Adipocyte (in vitro differentiated cells): ENCODE measurements around the gene QRFP.
"Not testable (repeated sequence)": the region's sequence is repeated elsewhere in the genome, so short reads cannot be mapped to it uniquely, and the experiment has no call there.

Experiments used
- DNase-seq: peaks from one replicate; pipeline ENCODE4 v3.0.0-alpha.2; 2015; ENCODE audit warnings: low read depth
- H3K27me3 ChIP-seq: replicated peaks from 2 replicates; pipeline ENCODE4 v1.7.0; 2013; ENCODE audit warnings: mild to moderate bottlenecking, low read length, moderate library complexity; ENCODE audit not compliant: control insufficient read depth, insufficient read depth
- H3K36me3 ChIP-seq: 2 replicates; pipeline ENCODE4 v1.7.0; 2013; ENCODE audit warnings: low read length, mild to moderate bottlenecking, moderate library complexity; ENCODE audit not compliant: control insufficient read depth, insufficient read depth, severe bottlenecking
- H3K4me1 ChIP-seq: 2 replicates; pipeline ENCODE4 v1.7.0; 2013; ENCODE audit warnings: mild to moderate bottlenecking, low read length, moderate library complexity; ENCODE audit not compliant: control insufficient read depth, insufficient read depth
- H3K4me3 ChIP-seq: 2 replicates; pipeline ENCODE4 v1.7.0; 2013; ENCODE audit warnings: mild to moderate bottlenecking, low read length, moderate library complexity
- H3K9ac ChIP-seq: 2 replicates; pipeline ENCODE4 v1.7.0; 2013; ENCODE audit warnings: mild to moderate bottlenecking, low read length, moderate library complexity
- H3K9me3 ChIP-seq: 2 replicates; pipeline ENCODE4 v1.7.0; 2013; ENCODE audit warnings: mild to moderate bottlenecking, low read length, moderate library complexity; ENCODE audit not compliant: control insufficient read depth

The QRFP gene

GRCh38 chr9:130917168-130917960 is 20.8 kb upstream of the QRFP start:
- Histone ChIP-seq H3K9ac (no peak overlapping the region), H3K4me1 (peaks cover 9% of the 10 kb centered on the region), H3K4me3 (no peak overlapping the region), H3K27me3 (peaks cover 34% of the 10 kb centered on the region), H3K36me3 (no peaks in the 10 kb centered on the region), H3K9me3 (no peaks in the 10 kb centered on the region)
- DNase-seq: no peak

GRCh38 chr9:130915096-130915447 is 18.5 kb upstream of the QRFP start:
- Histone ChIP-seq H3K9me3 (no peaks in the 10 kb centered on the region), H3K4me3 (no peak overlapping the region), H3K36me3 (no peaks in the 10 kb centered on the region), H3K9ac (no peak overlapping the region), H3K27me3 (peaks cover 30% of the 10 kb centered on the region), H3K4me1 (peaks cover 9% of the 10 kb centered on the region)
- no peak for DNase-seq

- H3K27me3 ChIP-seq: peaks cover 27% of the 10 kb centered on the region
- no peaks in the 10 kb centered on the region for H3K9me3 ChIP-seq
- H3K9ac ChIP-seq: no peak overlapping the region
- H3K36me3 ChIP-seq: no peaks in the 10 kb centered on the region
- H3K4me3 ChIP-seq: no peak overlapping the region
- H3K4me1 ChIP-seq: peaks cover 9% of the 10 kb centered on the region
- no peak for DNase-seq
These were observed 17.9 kb upstream of the QRFP start for GRCh38 chr9:130914417-130915095.

DNA sequence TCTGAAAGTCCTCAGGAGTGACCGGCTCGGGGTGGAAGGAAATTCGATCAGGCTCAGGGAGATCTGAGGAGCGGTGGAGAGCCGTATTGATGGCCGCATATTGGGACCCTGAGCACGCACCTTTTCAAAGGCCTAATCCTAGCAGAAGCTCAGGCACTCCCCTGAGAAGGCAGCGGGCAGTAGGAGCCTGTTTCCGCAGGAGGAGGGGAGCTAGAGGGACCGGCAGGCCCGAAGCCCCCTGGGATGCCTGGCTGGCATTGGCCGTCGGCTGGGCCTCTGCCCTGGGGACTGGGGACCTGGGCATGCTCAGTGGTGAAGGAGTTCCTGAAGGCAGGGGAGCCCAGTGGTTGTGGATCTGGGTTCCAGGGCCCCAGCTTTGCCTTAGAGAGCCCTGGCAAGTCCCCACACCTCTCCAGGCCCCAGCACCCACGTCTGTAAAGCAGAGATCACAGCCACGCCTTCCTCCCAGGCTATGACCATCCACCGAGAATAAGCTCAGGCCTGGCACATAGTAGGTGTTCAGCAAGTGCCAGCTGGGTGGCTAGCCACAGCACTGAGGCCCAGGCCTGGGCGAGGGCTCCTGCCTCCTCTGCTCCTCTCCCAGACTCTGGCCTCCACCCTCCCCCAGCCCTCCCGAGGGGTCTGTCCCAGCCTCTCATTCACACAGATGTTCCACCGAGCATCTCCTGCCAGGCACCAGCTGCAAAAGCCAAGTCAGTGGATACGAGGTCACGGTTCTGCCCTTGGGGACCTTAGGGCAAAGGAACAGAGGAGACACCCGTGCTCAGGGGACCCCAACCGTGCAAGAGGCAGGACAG is 17.2 kb upstream of the QRFP start:
- Histone ChIP-seq H3K4me3 (peak overlapping the region; percentile 29), H3K36me3 (no peaks in the 10 kb centered on the region), H3K9ac (peak overlapping the region; percentile 34), H3K4me1 (peaks cover 9% of the 10 kb centered on the region), H3K27me3 (peaks cover 20% of the 10 kb centered on the region), H3K9me3 (no peaks in the 10 kb centered on the region)
- DNase-seq: no peak

DNA sequence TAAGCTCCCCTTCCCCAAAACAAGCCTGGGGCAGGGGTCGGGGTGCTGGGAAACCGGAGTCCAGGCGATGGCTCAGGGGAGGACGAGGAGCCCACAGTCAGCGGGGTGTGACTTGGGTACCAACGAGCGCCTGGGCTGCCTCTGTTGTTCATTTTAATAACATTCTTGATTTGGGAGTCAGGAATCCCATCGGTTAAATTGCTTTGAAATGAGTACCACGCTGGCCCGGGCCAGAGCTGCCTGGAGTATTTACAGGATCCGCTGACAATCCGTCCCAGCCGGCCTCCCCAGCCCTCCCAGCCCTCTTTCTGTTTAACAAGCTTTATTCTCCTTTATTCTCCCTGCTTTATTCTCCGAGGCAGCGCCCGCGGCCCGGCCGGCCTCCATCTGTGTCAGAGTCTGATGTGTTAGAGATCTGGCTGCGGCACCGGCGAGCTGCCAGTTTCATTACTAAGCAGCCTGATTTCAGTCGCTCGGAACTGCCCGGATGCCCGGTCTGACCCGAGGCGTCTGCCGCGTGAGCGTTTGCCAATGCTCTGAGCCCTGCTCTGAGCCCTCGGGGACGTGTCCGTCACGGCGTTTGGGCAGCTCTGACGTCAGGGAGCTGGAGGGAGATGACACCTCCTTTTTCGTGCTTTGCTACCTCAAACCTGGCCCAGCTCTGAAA is 16.5 kb upstream of the QRFP start:
- peak overlapping the region; percentile 29 for H3K4me3 ChIP-seq
- peak; percentile 82 for DNase-seq
- no peaks in the 10 kb centered on the region for H3K36me3 ChIP-seq
- peak overlapping the region; percentile 34 for H3K9ac ChIP-seq
- peaks cover 9% of the 10 kb centered on the region for H3K4me1 ChIP-seq
- H3K27me3 ChIP-seq: peaks cover 15% of the 10 kb centered on the region
- no peaks in the 10 kb centered on the region for H3K9me3 ChIP-seq

DNA sequence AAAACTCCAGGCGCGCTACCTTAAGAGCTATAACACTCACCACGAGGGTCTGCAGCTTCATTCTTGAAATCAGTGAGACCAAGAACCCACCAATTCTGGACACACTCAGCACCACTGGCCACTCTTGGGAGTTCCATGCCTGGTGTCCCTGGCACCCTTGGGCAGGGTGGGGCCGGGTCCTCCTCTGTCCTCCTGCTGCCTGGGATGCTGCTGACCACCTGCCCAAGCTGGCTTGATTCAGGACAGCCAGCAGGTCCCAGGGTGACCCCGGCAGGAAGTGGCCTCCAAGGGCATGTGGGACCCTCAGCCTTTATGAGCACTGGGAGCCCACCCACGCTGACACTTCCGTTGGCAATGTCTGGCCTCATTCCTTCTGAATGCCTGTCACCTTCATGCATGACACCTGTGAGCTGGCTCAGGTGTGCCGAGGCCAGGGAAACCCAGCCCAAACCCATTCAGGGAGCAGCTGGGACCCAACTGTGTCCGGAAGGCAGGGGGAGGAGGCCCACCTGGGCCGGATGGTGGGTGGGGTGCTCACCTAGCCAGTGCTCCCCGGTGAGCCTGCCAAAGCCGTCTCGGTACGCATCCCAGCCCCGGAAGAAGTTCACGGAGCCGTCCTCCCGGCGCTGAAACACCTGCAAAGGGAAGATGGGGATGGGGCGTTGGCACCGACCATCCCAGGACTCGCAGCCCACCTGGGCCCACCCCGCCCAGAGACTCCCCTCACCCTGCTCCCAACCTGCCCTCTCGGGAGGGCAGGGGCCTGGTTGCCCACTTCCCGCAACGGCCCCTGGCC is 14.8 kb upstream of the QRFP start:
- H3K9me3 ChIP-seq: no peaks in the 10 kb centered on the region
- H3K4me1 ChIP-seq: peaks cover 9% of the 10 kb centered on the region
- no peak for DNase-seq
- peaks cover 9% of the 10 kb centered on the region for H3K27me3 ChIP-seq
- no peaks in the 10 kb centered on the region for H3K36me3 ChIP-seq
- no peak overlapping the region for H3K9ac ChIP-seq
- H3K4me3 ChIP-seq: no peak overlapping the region

GRCh38 chr9:130910670-130911069 is 14.1 kb upstream of the QRFP start:
- H3K4me1 ChIP-seq, H3K9ac ChIP-seq, H3K4me3 ChIP-seq, H3K27me3 ChIP-seq, DNase-seq, H3K36me3 ChIP-seq, H3K9me3 ChIP-seq: not testable (repeated sequence)

DNA sequence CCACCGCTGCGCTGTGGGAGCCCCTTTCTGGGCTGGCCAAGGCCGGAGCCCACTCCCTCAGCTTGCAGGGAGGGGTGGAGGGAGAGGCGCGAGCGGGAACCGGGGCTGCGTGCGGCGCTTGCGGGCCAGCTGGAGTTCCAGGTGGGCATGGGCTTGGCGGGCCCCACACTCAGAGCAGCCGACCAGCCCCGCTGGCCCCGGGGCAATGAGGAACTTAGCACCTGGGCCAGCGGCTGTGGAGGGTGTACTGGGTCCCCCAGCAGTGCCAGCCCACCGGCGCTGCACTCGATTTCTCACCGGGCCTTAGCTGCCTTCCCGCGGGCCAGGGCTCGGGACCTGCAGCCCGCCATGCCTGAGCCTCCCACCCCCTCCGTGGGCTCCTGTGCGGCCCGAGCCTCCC is 13.4 kb upstream of the QRFP start:
- not testable (repeated sequence) for H3K36me3 ChIP-seq, H3K9me3 ChIP-seq, DNase-seq, H3K4me1 ChIP-seq, H3K4me3 ChIP-seq, H3K9ac ChIP-seq, H3K27me3 ChIP-seq

GRCh38 chr9:130908878-130909355 is 12.3 kb upstream of the QRFP start:
- Histone ChIP-seq H3K4me1 (peaks cover 9% of the 10 kb centered on the region), H3K27me3 (no peaks in the 10 kb centered on the region), H3K9ac (no peak overlapping the region), H3K9me3 (peaks cover 3% of the 10 kb centered on the region), H3K4me3 (no peak overlapping the region), H3K36me3 (no peaks in the 10 kb centered on the region)
- no peak for DNase-seq

GRCh38 chr9:130908146-130908877 is 11.7 kb upstream of the QRFP start:
- H3K36me3 ChIP-seq: no peaks in the 10 kb centered on the region
- peaks cover 3% of the 10 kb centered on the region for H3K9me3 ChIP-seq
- no peaks in the 10 kb centered on the region for H3K27me3 ChIP-seq
- no peak for DNase-seq
- peaks cover 5% of the 10 kb centered on the region for H3K4me1 ChIP-seq
- no peak overlapping the region for H3K9ac ChIP-seq
- no peak overlapping the region for H3K4me3 ChIP-seq
